RWPE1 (cell line): Measurements from ENCODE around the gene HOMEZ.
A peak's percentile ranks its signal among the peaks of the same experiment; 100 is the strongest.
"Not testable (repeated sequence)": the region's sequence is repeated elsewhere in the genome, so short reads cannot be mapped to it uniquely, and the experiment has no call there.

Experiments used
- CTCF ChIA-PET: fragments of 350-600 bp; sonication (Branson Sonifier 250); formaldehyde crosslinking; extraction: SDS; loops from one replicate; lab custom pipeline; 2021; lab: Yijun Ruan, JAX
- POLR2A ChIA-PET: fragments of 400-600 bp; formaldehyde crosslinking; extraction: SDS; loops from one replicate; lab custom pipeline; 2020; ENCODE audit warnings: antibody characterized with exemption; ENCODE audit not compliant: low non-redundant PET; lab: Yijun Ruan, JAX
- DNase-seq: peaks from one replicate; pipeline ENCODE4 v3.0.0; 2012; ENCODE audit warnings: low spot score
- H3K27ac ChIP-seq: fragments of 450-650 bp; 2 replicates; pipeline ENCODE4 v1.5.1; 2017
- TF ChIP-seq, protein P1 (sequence below): fragments of 450-650 bp; conservative IDR thresholded peaks from 2 replicates; pipeline ENCODE4 v1.5.1; 2017; ENCODE audit warnings: low read depth, mild to moderate bottlenecking

The HOMEZ gene

GRCh38 chr14:23286020-23286901 is at the start of gene HOMEZ:
Gene HOMEZ (minus strand): TSS chr14:23286132. CDS start chr14:23285952, 180 bp downstream.
- TF ChIP-seq, protein P1, sequence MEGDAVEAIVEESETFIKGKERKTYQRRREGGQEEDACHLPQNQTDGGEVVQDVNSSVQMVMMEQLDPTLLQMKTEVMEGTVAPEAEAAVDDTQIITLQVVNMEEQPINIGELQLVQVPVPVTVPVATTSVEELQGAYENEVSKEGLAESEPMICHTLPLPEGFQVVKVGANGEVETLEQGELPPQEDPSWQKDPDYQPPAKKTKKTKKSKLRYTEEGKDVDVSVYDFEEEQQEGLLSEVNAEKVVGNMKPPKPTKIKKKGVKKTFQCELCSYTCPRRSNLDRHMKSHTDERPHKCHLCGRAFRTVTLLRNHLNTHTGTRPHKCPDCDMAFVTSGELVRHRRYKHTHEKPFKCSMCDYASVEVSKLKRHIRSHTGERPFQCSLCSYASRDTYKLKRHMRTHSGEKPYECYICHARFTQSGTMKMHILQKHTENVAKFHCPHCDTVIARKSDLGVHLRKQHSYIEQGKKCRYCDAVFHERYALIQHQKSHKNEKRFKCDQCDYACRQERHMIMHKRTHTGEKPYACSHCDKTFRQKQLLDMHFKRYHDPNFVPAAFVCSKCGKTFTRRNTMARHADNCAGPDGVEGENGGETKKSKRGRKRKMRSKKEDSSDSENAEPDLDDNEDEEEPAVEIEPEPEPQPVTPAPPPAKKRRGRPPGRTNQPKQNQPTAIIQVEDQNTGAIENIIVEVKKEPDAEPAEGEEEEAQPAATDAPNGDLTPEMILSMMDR, result no peak
- DNase-seq, result peak; percentile 97
- ChIA-PET CTCF (interaction anchor here (0.6 to 1.0 kb wide), 3 partner anchors 8 to 843 kb away, joined by 3 read pairs; no protein-coding TSS in a partner anchor), POLR2A (interaction anchor here (0.5 to 1.5 kb wide), 7 partner anchors 10 to 883 kb away, joined by 3 to 8 read pairs (median 3); partner anchors contain the start of gene PABPN1)
- peak within 1 kb of the TSS; percentile 96 for H3K27ac ChIP-seq

GRCh38 chr14:23335623-23336022 is 49.7 kb upstream of the HOMEZ start:
- POLR2A ChIA-PET, result no interaction called here
- H3K27ac ChIP-seq, result no peak overlapping the region

DNA sequence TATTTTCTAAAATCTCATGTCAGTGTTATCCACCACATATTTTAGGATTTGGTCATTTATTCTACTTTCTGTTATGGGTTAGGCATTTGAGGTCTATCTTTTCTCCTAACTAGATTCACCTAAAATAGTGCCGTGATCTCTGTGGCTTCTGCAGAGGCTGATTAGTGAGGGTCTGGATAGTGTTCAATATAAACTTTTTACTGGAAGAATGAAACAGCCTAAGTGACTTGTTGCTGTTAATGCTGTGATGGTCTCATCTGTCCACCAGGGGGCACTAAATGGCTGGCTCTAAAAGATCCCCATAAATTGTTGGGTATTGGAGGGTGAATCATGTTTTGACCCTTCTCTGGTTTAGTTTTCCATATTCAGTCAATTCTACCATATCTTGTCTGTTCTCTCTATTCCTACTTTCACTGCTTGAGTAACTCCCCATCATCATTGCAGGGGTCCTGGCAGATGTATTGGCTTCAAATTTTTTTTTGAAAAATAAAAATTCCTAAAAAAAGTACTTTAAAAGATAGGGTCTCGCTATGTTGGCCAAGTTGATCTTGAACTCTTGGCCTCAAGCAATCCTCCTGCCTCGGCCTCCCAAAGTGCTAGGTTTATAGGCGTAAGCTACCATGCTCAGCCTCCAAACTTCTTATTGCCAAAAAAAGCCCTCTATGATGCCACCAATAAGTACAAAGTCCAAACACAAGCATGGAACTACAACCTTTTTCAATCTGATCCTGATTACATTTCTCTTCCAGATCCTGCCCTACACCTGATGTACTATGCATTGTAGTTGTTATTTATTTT is 42.2 kb upstream of the HOMEZ start:
- DNase-seq, result peak; percentile 76
- TF ChIP-seq, protein P1, result peak; percentile 89
- ChIA-PET POLR2A (no interaction called here), CTCF (interaction anchor here (2.7 kb wide), 1 partner anchor 52 kb away, joined by 34 read pairs; no protein-coding TSS in a partner anchor)
- H3K27ac ChIP-seq, result no peak overlapping the region

More at GRCh38 chr14:23335623-23336022, 49.7 kb upstream of the HOMEZ start:
- TF ChIP-seq, protein P1, result no peak
- no peak for DNase-seq
- CTCF ChIA-PET, result no interaction called here

- ChIA-PET CTCF (interaction anchor here (0.5 to 2.7 kb wide), 8 partner anchors 49 to 602 kb away, joined by 3 to 34 read pairs (median 3); no protein-coding TSS in a partner anchor), POLR2A (interaction anchor here (0.6 to 1.0 kb wide), 3 partner anchors 20 to 58 kb away, joined by 4 to 6 read pairs (median 4); partner anchors contain the start of gene BCL2L2)
- no peak for DNase-seq
- H3K27ac ChIP-seq, result peak overlapping the region; percentile 32; the same call in 1 of the 2 replicates
- TF ChIP-seq, protein P1, result no peak
Measured at GRCh38 chr14:23326491-23327332, 40.8 kb upstream of the HOMEZ start.

DNA sequence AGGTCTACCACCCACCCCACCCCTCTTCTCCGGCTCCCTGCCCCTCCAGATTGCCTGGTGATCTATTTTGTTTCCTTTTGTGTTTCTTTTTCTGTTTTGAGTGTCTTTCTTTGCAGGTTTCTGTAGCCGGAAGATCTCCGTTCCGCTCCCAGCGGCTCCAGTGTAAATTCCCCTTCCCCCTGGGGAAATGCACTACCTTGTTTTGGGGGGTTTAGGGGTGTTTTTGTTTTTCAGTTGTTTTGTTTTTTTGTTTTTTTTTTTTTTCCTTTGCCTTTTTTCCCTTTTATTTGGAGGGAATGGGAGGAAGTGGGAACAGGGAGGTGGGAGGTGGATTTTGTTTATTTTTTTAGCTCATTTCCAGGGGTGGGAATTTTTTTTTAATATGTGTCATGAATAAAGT is 39.8 kb upstream of the HOMEZ start:
- DNase-seq, H3K27ac ChIP-seq: not testable (repeated sequence)
- POLR2A ChIA-PET, result interaction anchor here (0.7 kb wide), 1 partner anchor 59 kb away, joined by 6 read pairs; no protein-coding TSS in a partner anchor
- CTCF ChIA-PET, result interaction anchor here (0.7 to 2.7 kb wide), 4 partner anchors 54 to 603 kb away, joined by 3 to 34 read pairs (median 4); no protein-coding TSS in a partner anchor

- DNase-seq, result no peak
Measured at GRCh38 chr14:23324993-23325392, 39.1 kb upstream of the HOMEZ start.

More at GRCh38 chr14:23324993-23325392, 39.1 kb upstream of the HOMEZ start:
- CTCF ChIA-PET, result no interaction called here
- POLR2A ChIA-PET, result no interaction called here
- H3K27ac ChIP-seq, result no peak overlapping the region
- TF ChIP-seq, protein P1, result no peak
